ENCODE results near the gene PIP4K2A.

GRCh38 chr10:22599636-22600228 is 114.6 kb downstream of the PIP4K2A start:
- TF ChIP-seq POLR2A (IDR thresholded peaks at IDR 0.05) (no peak), CTCF (IDR thresholded peaks at IDR 0.05) (no peak)
